ENCODE results near the gene LZTR1. TPM values are rescaled to one million over a fixed set of nuclear protein-coding genes. Genes with fewer than 3 reads are reported as not detected.

The LZTR1 gene
- total RNA-seq, 1 experiment from 2014 or later: 34.1 TPM

DNA sequence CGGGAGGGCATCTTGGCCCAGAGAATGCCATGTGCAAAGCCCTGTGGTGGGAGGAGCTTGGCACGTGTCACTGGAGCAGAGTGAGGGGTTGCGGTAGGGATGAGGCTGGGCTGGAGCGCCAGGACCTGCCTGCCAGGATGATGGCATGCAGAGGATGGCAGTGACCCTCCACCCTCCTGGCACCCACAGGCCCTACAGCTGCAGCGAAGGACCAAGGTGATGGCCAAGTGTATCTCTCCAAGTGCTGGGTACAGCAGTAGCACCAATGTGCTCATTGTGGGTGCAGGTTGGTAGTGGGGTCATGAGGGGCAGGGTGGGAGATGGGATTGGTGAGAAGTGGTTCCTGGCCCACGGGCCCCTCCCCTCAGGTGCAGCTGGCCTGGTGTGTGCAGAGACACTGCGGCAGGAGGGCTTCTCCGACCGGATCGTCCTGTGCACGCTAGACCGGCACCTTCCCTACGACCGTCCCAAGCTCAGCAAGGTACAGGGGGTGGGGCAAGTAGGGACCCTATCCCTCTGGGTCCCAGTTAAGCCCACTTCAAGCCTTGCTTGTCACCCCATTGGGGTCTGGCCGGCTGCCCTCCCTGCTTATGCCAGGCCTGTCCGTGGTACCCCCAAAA, 7.7 kb upstream of the LZTR1 start:
- no peak for DNase-seq (ENCODE audit: low read depth, low spot score)
- in situ Hi-C loops (cut with HindIII; ENCODE audit: low pct_unique_long_range_greater_than_20kb, low sequenced_read_pairs): no loop called here

DNA sequence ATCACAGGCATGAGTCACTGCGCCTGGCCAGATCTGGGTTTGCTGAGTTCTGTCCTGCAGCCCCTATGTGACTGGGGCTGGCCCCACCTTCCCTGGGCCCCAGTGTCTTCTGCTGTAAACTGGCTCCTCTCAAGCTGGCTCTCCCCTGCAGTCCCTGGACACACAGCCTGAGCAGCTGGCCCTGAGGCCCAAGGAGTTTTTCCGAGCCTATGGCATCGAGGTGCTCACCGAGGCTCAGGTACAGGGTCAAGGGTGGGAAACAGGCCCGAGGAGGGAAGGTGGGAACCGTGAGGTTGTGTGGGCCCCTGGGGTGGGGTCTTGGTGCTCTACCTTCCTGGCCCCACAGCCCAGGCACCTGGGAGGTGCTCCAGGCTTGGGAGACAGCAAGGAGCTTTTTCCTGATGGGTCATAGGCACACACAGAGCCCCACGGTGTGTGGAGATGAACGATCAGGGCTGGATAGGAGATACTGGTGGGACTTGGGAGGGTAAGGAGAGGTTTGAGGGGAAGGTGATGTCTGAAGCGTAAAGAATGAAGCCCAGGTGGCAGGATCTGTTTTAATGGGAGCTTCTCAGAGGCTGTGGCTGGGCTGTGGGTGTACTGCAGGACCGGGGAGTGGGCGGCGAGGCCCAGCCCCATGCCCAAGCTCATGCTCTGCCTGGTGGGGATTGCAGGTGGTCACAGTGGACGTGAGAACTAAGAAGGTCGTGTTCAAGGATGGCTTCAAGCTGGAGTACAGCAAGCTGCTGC, 6.4 kb upstream of the LZTR1 start:
- no peak for DNase-seq (ENCODE audit: low read depth, low spot score)
- in situ Hi-C loops (cut with HindIII; ENCODE audit: low pct_unique_long_range_greater_than_20kb, low sequenced_read_pairs): no loop called here

DNA sequence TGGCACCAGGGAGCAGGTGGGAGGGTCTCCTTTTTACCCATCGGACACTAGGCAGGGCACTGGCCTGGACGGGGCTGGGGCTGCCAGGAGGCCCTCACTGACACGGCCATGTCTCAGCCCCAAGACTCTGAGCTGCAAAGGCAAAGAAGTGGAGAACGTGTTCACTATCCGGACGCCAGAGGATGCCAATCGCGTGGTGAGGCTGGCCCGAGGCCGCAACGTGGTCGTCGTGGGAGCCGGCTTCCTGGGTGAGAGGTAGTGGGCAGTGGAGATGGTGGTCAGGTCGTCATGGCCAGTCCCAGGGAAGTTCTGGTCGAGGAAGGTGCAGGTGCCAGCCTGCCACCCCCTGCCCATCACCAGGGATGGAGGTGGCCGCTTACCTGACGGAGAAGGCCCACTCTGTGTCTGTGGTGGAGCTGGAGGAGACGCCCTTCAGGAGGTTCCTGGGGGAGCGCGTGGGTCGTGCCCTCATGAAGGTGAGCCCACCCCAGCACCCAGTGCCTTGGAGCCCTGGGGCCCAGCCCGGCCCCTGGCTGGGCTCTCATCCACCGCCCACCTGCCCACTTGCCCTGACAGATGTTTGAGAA, 5.7 kb upstream of the LZTR1 start:
- in situ Hi-C loops (cut with HindIII; ENCODE audit: low pct_unique_long_range_greater_than_20kb, low sequenced_read_pairs): no loop called here

DNA sequence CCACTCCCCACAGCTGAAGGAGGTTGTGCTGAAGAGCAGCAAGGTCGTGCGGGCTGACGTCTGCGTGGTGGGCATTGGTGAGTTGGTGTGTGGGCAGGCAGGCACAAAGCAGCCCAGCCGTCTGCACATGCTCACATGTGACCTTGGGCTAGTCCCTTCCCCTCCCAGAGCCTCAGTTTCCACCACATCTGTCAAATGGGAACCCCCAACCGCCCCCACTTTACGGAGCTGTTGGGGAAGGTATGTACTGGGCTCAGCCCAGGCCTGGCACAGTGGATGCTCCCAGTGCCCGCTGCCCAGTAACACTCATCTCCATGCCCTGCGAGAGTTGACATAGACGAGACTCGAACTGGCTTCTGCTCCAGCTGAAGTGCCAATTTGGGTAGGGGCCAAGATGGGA, 5.1 kb upstream of the LZTR1 start:
- in situ Hi-C loops (cut with HindIII; ENCODE audit: low pct_unique_long_range_greater_than_20kb, low sequenced_read_pairs): no loop called here
- no peak for DNase-seq (ENCODE audit: low read depth, low spot score)

More for the DNA sequence above, 5.7 kb upstream of the LZTR1 start:
- DNase-seq (ENCODE audit: low read depth, low spot score): no peak

DNA sequence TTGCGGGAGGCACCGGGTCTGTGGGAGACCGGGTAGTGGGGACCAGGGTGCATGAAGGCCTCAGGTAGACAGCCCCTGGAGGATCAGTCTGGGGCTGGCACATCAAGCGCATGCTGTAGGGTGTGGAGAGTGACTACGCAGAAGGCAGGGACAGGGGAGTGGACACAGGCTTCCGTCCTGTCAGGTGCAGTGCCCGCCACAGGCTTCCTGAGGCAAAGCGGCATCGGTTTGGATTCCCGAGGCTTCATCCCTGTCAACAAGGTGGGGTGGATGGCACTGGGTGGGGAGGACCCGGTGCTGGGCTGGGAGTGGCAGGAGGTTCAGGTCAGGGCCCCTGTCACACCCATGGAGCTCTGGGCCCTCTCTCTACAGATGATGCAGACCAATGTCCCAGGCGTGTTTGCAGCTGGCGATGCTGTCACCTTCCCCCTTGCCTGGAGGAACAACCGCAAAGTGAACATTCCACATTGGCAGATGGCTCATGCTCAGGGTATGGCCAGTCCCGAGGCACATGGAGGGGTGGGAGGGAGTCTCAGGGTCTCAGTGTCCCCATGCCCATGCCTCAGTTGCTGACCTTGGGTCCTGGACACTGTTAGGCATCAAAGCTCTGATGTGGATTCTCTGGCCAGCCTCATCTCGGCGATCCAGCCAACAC, 4.5 kb upstream of the LZTR1 start:
- in situ Hi-C loops (cut with HindIII; ENCODE audit: low pct_unique_long_range_greater_than_20kb, low sequenced_read_pairs): no loop called here

DNA sequence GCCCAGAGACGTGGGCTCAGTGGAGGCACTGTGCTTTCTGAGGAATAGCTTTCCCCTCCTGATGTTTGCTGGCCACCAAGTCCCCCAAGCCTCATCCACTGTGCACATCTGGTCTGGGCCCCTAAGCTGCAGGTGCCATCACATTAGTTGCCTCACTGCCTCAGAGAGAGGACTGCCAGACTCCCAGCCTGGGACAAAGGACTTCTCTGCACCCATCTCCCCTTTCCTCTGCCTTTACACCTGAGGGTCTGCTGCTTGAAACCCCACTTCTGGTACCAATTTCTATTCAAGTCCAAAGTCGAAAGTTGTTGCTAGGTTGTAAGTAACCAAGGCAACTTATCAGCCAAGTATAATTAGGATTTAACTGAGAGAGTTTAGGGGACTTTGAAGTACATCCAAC, 3.7 kb upstream of the LZTR1 start:
- no peak for DNase-seq (ENCODE audit: low read depth, low spot score)
- in situ Hi-C loops (cut with HindIII; ENCODE audit: low pct_unique_long_range_greater_than_20kb, low sequenced_read_pairs): no loop called here

More for the DNA sequence above, 4.5 kb upstream of the LZTR1 start:
- DNase-seq (ENCODE audit: low read depth, low spot score): no peak

DNA sequence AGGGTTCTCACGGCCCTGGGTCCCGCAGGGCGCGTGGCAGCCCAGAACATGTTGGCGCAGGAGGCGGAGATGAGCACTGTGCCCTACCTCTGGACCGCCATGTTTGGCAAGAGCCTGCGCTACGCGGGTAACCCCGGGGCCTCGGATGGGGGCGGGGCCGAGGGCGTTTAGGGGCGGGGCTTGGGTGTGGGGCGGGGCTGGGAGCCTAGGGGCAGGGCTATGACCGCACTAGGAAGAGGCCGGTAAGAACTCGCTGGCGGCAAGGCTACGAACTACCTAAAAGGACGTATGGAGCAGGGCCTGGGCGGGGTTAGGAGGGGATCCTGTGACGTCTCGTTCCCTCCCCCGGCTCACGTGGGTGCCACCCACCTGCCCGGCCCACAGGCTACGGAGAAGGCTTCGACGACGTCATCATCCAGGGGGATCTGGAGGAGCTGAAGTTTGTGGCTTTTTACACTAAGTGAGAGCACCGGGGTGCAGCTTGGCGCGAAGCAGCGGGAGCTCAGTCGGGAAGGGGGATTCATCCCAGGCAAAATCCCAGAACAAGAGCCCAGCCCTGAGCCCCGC, 2.8 kb upstream of the LZTR1 start:
- in situ Hi-C loops (cut with HindIII; ENCODE audit: low pct_unique_long_range_greater_than_20kb, low sequenced_read_pairs): no loop called here
- DNase-seq (ENCODE audit: low read depth, low spot score): no peak

DNA sequence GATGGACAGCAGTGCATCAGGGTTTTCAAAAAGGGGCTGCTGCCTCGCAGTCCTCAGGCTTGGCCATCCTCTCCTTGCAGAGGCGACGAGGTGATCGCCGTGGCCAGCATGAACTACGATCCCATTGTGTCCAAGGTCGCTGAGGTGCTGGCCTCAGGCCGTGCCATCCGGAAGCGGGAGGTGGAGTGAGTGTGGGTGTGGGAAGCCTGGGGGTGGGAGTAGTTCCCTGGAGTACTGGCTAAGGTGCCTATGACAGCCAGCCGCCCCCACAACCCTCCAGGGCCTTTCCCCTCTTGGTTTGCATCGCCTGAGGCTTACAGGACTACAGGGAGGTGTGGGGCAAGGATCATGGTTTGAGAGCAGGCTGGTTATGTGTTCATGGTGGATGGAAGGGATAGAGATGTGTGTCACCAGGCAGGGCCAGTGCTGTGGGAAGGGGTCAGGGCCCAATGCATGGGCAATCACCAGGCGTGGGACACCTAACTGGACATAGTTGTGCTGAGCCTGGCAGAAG, 2.1 kb upstream of the LZTR1 start:
- in situ Hi-C loops (cut with HindIII; ENCODE audit: low pct_unique_long_range_greater_than_20kb, low sequenced_read_pairs): no loop called here

DNA sequence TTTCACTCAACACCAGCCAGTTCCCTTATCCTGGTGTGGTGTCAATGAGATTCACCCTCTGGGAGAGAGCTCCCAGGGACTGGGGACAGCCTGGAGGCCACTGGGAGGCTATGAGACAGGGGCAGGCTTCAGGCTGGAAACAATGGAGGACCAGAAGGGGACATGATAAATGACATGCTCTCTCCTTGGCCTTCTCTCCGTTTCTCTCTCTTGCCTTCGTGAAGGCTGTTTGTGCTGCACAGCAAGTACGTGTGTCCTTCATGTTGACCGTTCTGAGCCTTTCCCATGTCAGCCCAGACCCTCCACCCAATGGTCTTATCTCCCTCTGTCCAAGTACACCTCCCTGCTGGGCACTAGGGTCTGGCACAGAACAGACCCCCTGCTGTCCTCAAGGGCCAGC, 1.6 kb upstream of the LZTR1 start:
- DNase-seq (ENCODE audit: low read depth, low spot score): no peak
- in situ Hi-C loops (cut with HindIII; ENCODE audit: low pct_unique_long_range_greater_than_20kb, low sequenced_read_pairs): no loop called here

More for the DNA sequence above, 2.1 kb upstream of the LZTR1 start:
- DNase-seq (ENCODE audit: low read depth, low spot score): no peak

DNA sequence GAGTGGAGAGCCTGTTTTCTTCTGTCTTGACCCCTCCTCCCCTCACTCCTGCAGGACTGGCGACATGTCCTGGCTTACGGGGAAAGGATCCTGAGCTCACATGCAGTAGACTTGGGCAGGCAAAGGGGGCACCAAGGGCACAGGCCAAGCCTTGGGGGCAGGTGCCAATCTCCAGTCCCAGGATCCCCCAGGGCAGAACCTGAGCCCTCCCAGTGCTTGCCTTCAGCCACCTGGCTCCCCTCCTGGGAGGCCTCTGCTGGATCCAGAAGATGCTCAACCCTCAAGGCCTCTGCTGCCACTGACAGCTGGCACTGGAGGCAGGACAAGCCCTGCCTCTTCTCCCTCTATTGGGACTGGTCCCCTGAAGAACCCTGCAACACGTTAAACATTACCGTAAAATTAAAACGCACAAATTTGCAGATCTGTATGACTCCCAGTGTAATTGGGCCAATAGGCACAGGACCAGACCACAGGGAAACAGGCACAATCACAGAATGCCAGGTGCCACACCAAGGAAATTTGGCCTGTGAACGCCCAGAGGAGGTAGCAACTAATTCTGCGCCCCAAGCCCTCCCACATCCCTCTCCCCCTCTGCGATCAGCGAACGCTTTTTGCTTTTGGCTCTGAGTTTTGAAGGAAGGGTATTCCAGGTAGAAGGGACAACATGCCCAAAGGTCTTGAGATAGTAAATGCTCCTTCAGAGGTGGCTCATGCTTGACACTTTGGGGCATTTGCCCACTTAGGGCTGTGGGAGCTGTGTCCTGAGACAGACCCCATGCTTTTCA, 967 bp upstream of the LZTR1 start:
- in situ Hi-C loops (cut with HindIII; ENCODE audit: low pct_unique_long_range_greater_than_20kb, low sequenced_read_pairs): no loop called here
- DNase-seq (ENCODE audit: low read depth, low spot score): no peak

DNA sequence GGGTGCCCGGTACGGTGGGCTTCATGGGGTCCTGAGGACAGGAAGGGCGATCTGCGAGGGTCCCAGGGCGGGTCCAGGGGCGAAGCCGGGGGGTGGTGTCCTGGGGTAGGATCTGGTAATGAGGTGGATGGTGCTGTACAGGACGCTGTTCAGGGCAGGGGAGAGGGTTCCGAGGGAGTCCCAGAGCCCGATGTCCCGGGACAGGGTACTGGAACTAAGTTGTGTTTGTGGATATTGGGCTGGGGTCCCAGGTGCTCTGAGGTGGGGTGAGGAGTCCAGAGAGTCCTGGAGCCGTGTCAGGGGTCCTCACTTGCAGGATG, 426 bp downstream of the LZTR1 start:
- in situ Hi-C loops (cut with HindIII; ENCODE audit: low pct_unique_long_range_greater_than_20kb, low sequenced_read_pairs): no loop called here
- no peak for DNase-seq (ENCODE audit: low read depth, low spot score)

DNA sequence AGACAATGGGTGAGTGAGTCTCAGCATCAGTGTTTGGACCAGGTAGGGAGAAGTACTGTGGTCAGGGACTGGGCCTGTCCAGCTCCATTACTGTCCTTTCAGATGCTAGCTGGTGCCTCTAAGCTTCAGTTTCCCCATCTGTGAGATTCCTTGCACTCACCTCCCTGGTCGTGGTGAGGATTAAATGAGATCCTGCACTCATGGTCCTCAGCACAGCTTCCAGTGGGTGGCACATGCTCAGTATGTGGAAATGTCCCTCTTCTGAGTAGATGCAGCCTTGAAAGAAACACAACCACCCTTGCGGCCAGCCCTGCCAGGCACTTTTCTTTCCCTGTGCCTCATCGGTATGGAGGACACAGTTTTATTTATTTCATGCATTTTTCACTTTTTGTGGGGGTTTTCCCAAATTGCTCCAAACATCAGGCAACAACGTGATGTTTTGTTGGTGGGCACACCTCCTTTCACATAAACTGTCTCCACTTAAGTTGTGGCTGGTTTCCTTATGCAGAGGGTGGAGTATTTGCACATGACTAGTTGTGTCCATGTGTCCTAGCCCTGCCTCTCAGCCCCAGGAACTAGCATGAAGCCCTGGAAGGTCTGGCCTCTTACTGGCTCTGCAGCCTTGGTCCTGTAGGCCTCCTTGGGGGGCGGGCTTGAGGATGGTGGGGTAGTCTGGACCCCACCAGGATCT, 1.1 kb downstream of the LZTR1 start:
- in situ Hi-C loops (cut with HindIII; ENCODE audit: low pct_unique_long_range_greater_than_20kb, low sequenced_read_pairs): no loop called here
- DNase-seq (ENCODE audit: low read depth, low spot score): no peak

DNA sequence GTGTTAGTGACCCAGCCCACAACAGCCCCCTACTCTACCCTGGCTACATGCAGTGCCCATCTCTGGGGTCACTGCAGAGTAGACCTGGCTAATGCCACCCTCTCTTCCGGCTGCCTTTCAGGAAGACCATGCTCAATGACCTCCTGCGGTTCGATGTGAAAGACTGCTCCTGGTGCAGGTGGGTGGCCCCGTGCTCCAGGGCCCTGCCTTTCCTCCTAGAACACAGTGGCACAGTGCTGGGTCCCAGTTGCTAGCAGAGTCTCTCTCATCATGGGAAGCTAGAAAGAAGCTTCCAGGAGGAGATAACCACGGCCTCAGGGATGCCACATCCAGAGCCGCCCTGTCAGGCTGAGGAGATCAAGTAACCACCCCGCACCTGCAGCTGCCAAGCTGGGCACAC, 3.6 kb downstream of the LZTR1 start:
- in situ Hi-C loops (cut with HindIII; ENCODE audit: low pct_unique_long_range_greater_than_20kb, low sequenced_read_pairs): no loop called here
- DNase-seq (ENCODE audit: low read depth, low spot score): no peak

DNA sequence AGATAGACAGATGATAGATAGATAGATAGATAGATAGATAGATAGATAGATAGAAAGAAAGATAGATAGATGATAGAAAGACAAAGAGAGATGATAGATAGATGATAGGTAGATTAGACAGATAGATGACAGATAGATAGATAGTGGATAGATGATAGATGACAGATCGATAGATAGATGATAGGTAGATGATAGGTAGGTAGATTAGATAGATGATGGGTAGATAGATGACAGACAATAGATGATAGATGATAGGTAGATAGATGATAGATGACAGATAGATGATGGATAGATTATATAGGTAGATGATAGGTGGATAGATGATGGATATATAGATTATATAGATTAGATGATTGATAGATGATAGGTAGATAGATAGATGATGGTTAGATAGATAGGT, 4.3 kb downstream of the LZTR1 start:
- DNase-seq (ENCODE audit: low read depth, low spot score): no peak
- in situ Hi-C loops (cut with HindIII; ENCODE audit: low pct_unique_long_range_greater_than_20kb, low sequenced_read_pairs): no loop called here

DNA sequence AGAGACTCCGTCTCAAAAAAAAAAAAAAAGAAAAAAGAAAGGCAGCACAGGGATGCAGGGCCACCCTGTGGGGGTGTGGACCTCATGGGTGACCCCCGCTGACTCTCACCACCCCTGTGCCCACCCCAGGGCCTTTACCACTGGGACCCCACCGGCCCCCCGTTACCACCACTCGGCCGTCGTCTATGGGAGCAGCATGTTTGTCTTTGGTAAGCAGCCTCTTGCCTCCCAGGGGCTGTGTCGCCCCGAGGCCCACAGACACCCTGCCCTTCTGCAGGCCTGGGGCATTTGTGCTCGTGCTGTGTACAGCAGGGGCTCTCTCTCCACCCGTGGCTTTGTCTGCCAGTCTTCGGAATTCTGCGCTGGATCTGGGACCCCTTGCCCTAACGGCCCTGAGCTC, 5.3 kb downstream of the LZTR1 start:
- in situ Hi-C loops (cut with HindIII; ENCODE audit: low pct_unique_long_range_greater_than_20kb, low sequenced_read_pairs): no loop called here
- DNase-seq (ENCODE audit: low read depth, low spot score): no peak

DNA sequence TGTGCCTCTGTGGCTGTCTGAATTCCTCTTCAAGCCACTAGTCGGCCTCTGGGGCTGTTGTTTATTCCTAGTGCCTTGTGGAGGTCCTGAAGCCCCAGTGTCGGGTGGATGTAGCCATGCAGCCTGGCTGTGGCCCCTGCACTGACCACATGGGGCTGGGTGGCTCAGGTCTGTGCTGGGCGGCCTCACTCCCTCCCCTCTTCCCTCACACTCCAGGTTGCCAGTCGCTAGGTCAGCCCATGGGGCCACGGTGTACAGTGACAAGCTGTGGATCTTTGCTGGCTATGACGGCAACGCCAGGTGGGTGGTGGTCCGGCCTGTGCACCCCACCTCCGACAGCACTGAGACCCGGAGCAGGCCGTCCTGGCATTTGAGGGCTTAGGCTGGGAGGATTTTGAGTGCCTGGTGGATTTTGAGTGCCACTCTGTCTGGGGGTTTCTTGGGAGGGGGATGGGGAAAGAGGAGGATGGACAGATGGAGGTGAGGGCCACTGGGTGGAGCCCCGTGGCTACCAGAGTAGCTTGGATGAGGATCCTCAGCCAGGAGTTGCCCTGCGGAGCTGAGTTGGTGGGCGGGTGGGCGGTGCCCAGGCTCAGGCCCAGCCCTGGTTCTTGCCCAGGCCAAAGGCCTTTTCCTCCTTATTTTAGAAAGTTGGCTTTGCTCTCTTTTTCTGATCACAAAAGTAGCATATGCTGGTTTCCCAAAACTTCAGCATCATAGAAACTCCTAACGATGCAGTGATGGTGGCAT, 6.7 kb downstream of the LZTR1 start:
- no peak for DNase-seq (ENCODE audit: low read depth, low spot score)
- in situ Hi-C loops (cut with HindIII; ENCODE audit: low pct_unique_long_range_greater_than_20kb, low sequenced_read_pairs): no loop called here

All from SK-MEL-5 (cell line).